ENCODE results near the gene KANSL1.

- no peak for TF ChIP-seq CTCF (IDR thresholded peaks at IDR 0.05)
- TF ChIP-seq EP300 (IDR thresholded peaks at IDR 0.05; ENCODE audit: low read depth): no peak
Measured at GRCh38 chr17:45984368-45984767, 208.9 kb downstream of the KANSL1 start.

Data from transverse colon (tissue), 3 donors.